NCI-H2029 (cell line): ENCODE results near the gene OR2Z1.
"Not testable (repeated sequence)": the region's sequence is repeated elsewhere in the genome, so short reads cannot be mapped to it uniquely, and the experiment has no call there.

Experiments used
- DNase-seq: peaks from one replicate; lab custom pipeline; 2025; lab: John Stamatoyannopoulos, UW

The OR2Z1 gene

GRCh38 chr19:8703223-8703622 lies 18.2 kb upstream of the OR2Z1 start:
- DNase-seq = no peak

- DNase-seq = not testable (repeated sequence)
Measured at GRCh38 chr19:8705304-8705703, 16.1 kb upstream of the OR2Z1 start.

GRCh38 chr19:8705742-8706141 lies 15.7 kb upstream of the OR2Z1 start:
- DNase-seq = no peak

GRCh38 chr19:8710337-8710736 lies 11.1 kb upstream of the OR2Z1 start:
- not testable (repeated sequence) for DNase-seq

GRCh38 chr19:8722032-8722431 lies 598 bp downstream of the OR2Z1 start:
- no peak for DNase-seq

GRCh38 chr19:8724276-8724675 lies 2.8 kb downstream of the OR2Z1 start:
- DNase-seq = no peak

- DNase-seq = no peak
Measured at GRCh38 chr19:8731428-8732169, 10.2 kb downstream of the OR2Z1 start.

GRCh38 chr19:8738377-8738776 lies 16.9 kb downstream of the OR2Z1 start:
- no peak for DNase-seq

GRCh38 chr19:8739291-8740065 lies 18.0 kb downstream of the OR2Z1 start:
- not testable (repeated sequence) for DNase-seq

GRCh38 chr19:8767257-8767656 lies 45.8 kb downstream of the OR2Z1 start:
- DNase-seq = not testable (repeated sequence)

- not testable (repeated sequence) for DNase-seq
Measured at GRCh38 chr19:8769265-8769664, 47.8 kb downstream of the OR2Z1 start.

GRCh38 chr19:8773587-8773986 lies 52.2 kb downstream of the OR2Z1 start:
- DNase-seq = not testable (repeated sequence)
